Panc1 (cell line): ENCODE measurements around the gene TLCD5.

Source experiments
- POLR2AphosphoS5 ChIP-seq: IDR thresholded peaks from 2 replicates; pipeline ENCODE4 v1.6.1; 2012; ENCODE audit warnings: mild to moderate bottlenecking, low read depth, low read length, moderate library complexity
- TF ChIP-seq, protein P1 (sequence below): fragments of 450-650 bp; IDR thresholded peaks from 2 replicates; pipeline ENCODE4 v1.5.1; 2017; ENCODE audit warnings: mild to moderate bottlenecking

DNA sequence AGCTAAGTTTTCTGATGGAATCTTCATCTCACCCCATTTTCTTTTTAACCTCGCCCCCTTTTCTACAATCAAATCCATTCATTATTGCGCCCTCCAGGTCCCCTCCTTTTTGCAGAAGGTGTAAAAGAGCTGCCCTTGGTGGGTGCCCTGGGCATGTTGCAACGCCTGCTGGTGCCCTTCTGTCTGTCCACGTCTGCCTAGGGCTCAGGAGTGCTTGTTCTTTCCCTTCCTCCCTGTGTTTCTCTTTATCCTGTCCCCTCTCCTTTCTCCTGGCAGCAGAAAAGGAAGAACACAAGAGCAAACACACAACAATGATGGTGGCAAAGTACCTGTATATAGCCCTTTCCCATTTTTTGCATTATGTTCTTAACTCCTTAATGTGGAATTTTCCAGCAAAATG lies 6.2 kb upstream of the TLCD5 start:
- TF ChIP-seq, protein P1, sequence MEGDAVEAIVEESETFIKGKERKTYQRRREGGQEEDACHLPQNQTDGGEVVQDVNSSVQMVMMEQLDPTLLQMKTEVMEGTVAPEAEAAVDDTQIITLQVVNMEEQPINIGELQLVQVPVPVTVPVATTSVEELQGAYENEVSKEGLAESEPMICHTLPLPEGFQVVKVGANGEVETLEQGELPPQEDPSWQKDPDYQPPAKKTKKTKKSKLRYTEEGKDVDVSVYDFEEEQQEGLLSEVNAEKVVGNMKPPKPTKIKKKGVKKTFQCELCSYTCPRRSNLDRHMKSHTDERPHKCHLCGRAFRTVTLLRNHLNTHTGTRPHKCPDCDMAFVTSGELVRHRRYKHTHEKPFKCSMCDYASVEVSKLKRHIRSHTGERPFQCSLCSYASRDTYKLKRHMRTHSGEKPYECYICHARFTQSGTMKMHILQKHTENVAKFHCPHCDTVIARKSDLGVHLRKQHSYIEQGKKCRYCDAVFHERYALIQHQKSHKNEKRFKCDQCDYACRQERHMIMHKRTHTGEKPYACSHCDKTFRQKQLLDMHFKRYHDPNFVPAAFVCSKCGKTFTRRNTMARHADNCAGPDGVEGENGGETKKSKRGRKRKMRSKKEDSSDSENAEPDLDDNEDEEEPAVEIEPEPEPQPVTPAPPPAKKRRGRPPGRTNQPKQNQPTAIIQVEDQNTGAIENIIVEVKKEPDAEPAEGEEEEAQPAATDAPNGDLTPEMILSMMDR = no peak
- TF ChIP-seq POLR2AphosphoS5 = no peak
